ENCODE measurements around the gene NCOA3.

DNA sequence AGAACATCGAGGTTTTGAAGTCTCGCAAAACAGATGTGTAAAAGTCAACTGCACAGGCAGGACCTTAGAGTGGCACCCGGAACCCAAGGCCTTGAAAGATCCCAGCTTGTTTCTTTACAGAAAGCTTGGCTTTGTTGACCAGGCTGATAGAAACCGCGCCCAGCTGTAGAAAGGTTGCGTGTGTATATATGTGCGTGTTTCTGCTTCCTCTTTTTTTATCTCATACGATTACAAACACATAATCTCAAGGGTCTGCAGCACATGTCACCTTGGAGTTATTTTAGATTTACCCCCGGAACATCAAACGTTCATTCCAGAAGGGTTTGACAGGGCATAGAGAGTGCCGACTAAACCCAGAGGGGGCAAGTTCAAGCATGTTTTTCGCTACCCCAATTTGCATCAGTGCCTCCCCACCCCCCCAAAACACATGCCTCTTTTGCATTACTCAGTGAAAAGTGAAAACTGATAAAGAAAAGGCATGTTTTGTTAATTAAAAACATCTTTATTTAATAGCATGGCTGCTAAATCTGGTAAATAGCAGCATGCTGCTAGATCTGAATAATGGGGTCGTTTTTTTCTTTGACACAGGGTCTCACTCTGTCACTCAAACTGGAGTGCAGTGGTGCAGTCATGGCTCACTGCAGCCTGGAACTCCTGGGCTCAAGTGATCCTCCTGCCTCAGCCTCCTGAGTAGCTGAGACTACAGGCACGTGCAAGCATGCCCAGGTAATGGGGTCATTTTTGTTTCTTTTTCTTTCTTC is 33.2 kb upstream of the NCOA3 start:
- TF ChIP-seq, protein P1, sequence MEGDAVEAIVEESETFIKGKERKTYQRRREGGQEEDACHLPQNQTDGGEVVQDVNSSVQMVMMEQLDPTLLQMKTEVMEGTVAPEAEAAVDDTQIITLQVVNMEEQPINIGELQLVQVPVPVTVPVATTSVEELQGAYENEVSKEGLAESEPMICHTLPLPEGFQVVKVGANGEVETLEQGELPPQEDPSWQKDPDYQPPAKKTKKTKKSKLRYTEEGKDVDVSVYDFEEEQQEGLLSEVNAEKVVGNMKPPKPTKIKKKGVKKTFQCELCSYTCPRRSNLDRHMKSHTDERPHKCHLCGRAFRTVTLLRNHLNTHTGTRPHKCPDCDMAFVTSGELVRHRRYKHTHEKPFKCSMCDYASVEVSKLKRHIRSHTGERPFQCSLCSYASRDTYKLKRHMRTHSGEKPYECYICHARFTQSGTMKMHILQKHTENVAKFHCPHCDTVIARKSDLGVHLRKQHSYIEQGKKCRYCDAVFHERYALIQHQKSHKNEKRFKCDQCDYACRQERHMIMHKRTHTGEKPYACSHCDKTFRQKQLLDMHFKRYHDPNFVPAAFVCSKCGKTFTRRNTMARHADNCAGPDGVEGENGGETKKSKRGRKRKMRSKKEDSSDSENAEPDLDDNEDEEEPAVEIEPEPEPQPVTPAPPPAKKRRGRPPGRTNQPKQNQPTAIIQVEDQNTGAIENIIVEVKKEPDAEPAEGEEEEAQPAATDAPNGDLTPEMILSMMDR (IDR thresholded peaks at IDR 0.05; ENCODE audit: low read depth, low read length, poor library complexity, severe bottlenecking): no peak
- TF ChIP-seq EZH2phosphoT487 (IDR thresholded peaks at IDR 0.05; ENCODE audit: borderline replicate concordance, low read length): no peak
